T47D (cell line): ENCODE results near the gene ZNF385B.
"Not testable (repeated sequence)": the region's sequence is repeated elsewhere in the genome, so short reads cannot be mapped to it uniquely, and the experiment has no call there.

Source experiments
- DNase-seq, 2 experiments: peaks; one replicate each; pipeline versions ENCODE4 v3.0.0 to v3.0.0-alpha.2; 2011 to 2012; ENCODE audit warnings: low read depth in 1 of 2, low spot score in 1 of 2
- JUND ChIP-seq: IDR thresholded peaks from 2 replicates; pipeline ENCODE4 v1.6.1; 2012; ENCODE audit warnings: low read depth
- in situ Hi-C: cut with HindIII; loops from 2 replicates; pipeline ENCODE4 v1.10.0; 2016; ENCODE audit warnings: low sequenced_read_pairs, low pct_unique_long_range_greater_than_20kb

Gene ZNF385B

GRCh38 chr2:179511105-179511789 lies 350.2 kb downstream of the ZNF385B start:
- no peak for DNase-seq
- in situ Hi-C loops = no loop called here
- no peak for TF ChIP-seq JUND

- no peak for TF ChIP-seq JUND
- DNase-seq = no peak
- in situ Hi-C loops = no loop called here
Measured at GRCh38 chr2:179495315-179495714, 366.1 kb downstream of the ZNF385B start.

- in situ Hi-C loops = no loop called here
- no peak for TF ChIP-seq JUND
- DNase-seq = no peak
Measured at GRCh38 chr2:179488563-179488962, 372.8 kb downstream of the ZNF385B start.

- DNase-seq = no peak
- TF ChIP-seq JUND = no peak
- in situ Hi-C loops = no loop called here
Measured at GRCh38 chr2:179487010-179487731, 374.2 kb downstream of the ZNF385B start.

- no peak for DNase-seq
- in situ Hi-C loops = no loop called here
- no peak for TF ChIP-seq JUND
Measured at GRCh38 chr2:179483131-179483530, 378.3 kb downstream of the ZNF385B start.

- DNase-seq = no peak
- in situ Hi-C loops = no loop called here
- no peak for TF ChIP-seq JUND
Measured at GRCh38 chr2:179479947-179480346, 381.5 kb downstream of the ZNF385B start.

GRCh38 chr2:179478771-179479170 lies 382.6 kb downstream of the ZNF385B start:
- in situ Hi-C loops = no loop called here
- TF ChIP-seq JUND = no peak
- no peak for DNase-seq

GRCh38 chr2:179470992-179471391 lies 390.4 kb downstream of the ZNF385B start:
- no peak for TF ChIP-seq JUND
- in situ Hi-C loops = no loop called here
- no peak for DNase-seq

GRCh38 chr2:179470089-179470488 lies 391.3 kb downstream of the ZNF385B start:
- in situ Hi-C loops = no loop called here
- TF ChIP-seq JUND = no peak
- DNase-seq = no peak

GRCh38 chr2:179467960-179468359 lies 393.5 kb downstream of the ZNF385B start:
- no peak for DNase-seq
- no peak for TF ChIP-seq JUND
- in situ Hi-C loops = no loop called here

GRCh38 chr2:179467111-179467510 lies 394.3 kb downstream of the ZNF385B start:
- in situ Hi-C loops = no loop called here
- DNase-seq = no peak

GRCh38 chr2:179461420-179461819 lies 400.0 kb downstream of the ZNF385B start:
- in situ Hi-C loops = no loop called here
- no peak for TF ChIP-seq JUND
- no peak for DNase-seq

More at GRCh38 chr2:179467111-179467510, 394.3 kb downstream of the ZNF385B start:
- TF ChIP-seq JUND = no peak

- DNase-seq = no peak
- in situ Hi-C loops = no loop called here
- TF ChIP-seq JUND = no peak
Measured at GRCh38 chr2:179460181-179460929, 401.1 kb downstream of the ZNF385B start.

GRCh38 chr2:179458113-179458512 lies 403.3 kb downstream of the ZNF385B start:
- DNase-seq, in situ Hi-C loops: not testable (repeated sequence)
